ENCODE measurements around the gene C5orf24.
"Not testable (repeated sequence)": the region's sequence is repeated elsewhere in the genome, so short reads cannot be mapped to it uniquely, and the experiment has no call there.

C5orf24 gene

GRCh38 chr5:134845852-134846640 lies at the start of gene C5orf24:
Gene C5orf24 (plus strand): TSS chr5:134845968. CDS start chr5:134854901, 8,933 bp downstream.
- FAIRE-seq, result peak; percentile 6

- FAIRE-seq, result no peak
Measured at GRCh38 chr5:134798468-134798867, 47.3 kb upstream of the C5orf24 start.

GRCh38 chr5:134803821-134804220 lies 41.9 kb upstream of the C5orf24 start:
- FAIRE-seq, result no peak

- FAIRE-seq, result no peak
Measured at GRCh38 chr5:134813407-134813806, 32.4 kb upstream of the C5orf24 start.

GRCh38 chr5:134813827-134814226 lies 31.9 kb upstream of the C5orf24 start:
- no peak for FAIRE-seq

GRCh38 chr5:134817006-134817405 lies 28.8 kb upstream of the C5orf24 start:
- FAIRE-seq, result no peak

- no peak for FAIRE-seq
Measured at GRCh38 chr5:134818776-134819175, 27.0 kb upstream of the C5orf24 start.

- FAIRE-seq, result no peak
Measured at GRCh38 chr5:134819407-134819963, 26.3 kb upstream of the C5orf24 start.

- no peak for FAIRE-seq
Measured at GRCh38 chr5:134821841-134822240, 23.9 kb upstream of the C5orf24 start.

GRCh38 chr5:134824681-134825080 lies 21.1 kb upstream of the C5orf24 start:
- no peak for FAIRE-seq

GRCh38 chr5:134825212-134825611 lies 20.6 kb upstream of the C5orf24 start:
- FAIRE-seq, result no peak

GRCh38 chr5:134833340-134834032 lies 12.3 kb upstream of the C5orf24 start:
- FAIRE-seq, result no peak

- no peak for FAIRE-seq
Measured at GRCh38 chr5:134835623-134836022, 10.1 kb upstream of the C5orf24 start.

- no peak for FAIRE-seq
Measured at GRCh38 chr5:134837530-134838181, 8.1 kb upstream of the C5orf24 start.

- not testable (repeated sequence) for FAIRE-seq
Measured at GRCh38 chr5:134838361-134838760, 7.4 kb upstream of the C5orf24 start.

- no peak for FAIRE-seq
Measured at GRCh38 chr5:134840811-134841210, 5.0 kb upstream of the C5orf24 start.

GRCh38 chr5:134844252-134844651 lies 1.5 kb upstream of the C5orf24 start:
- FAIRE-seq, result no peak

GRCh38 chr5:134845335-134845851 lies 375 bp upstream of the C5orf24 start:
- no peak for FAIRE-seq

GRCh38 chr5:134846641-134846960 lies 833 bp downstream of the C5orf24 start:
- FAIRE-seq, result no peak

GRCh38 chr5:134849434-134849933 lies 3.7 kb downstream of the C5orf24 start:
- not testable (repeated sequence) for FAIRE-seq

- no peak for FAIRE-seq
Measured at GRCh38 chr5:134851307-134851923, 5.6 kb downstream of the C5orf24 start.

- FAIRE-seq, result not testable (repeated sequence)
Measured at GRCh38 chr5:134856465-134856864, 10.7 kb downstream of the C5orf24 start.

GRCh38 chr5:134857401-134857800 lies 11.6 kb downstream of the C5orf24 start:
- FAIRE-seq, result no peak
